CD4-positive, alpha-beta T cell treated with Interleukin-15 for 1 hour (primary cell): ENCODE data around the gene HRH1.
A peak's percentile ranks its signal among the peaks of the same experiment; 100 is the strongest.

Source experiments
- DNase-seq: peaks from one replicate; pipeline ENCODE4 v3.0.0-alpha.2; 2020

The HRH1 gene

DNA sequence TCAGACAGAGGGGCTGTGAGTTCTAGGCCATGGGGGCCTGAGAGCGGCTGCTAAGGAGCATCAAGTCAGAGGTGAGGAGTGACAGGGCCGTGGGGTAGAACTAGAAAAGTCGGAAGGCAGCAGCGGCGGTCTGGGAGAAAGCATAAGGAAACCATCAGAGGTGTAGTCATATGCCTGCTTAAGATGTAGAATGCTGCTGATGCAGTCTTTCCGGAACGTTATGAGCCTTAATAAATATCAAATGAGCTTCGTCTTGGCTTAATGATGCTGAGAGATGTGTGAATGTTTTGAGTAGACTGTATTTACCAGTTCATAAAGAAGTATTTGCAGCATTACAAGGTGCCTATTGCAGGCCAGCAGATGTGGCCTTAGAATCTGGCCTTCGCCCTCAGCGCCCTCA, 133.1 kb downstream of the HRH1 start:
- DNase-seq: no peak

- DNase-seq: no peak
These were observed 133.8 kb downstream of the HRH1 start for GRCh38 chr3:11288021-11288491.

- peak; percentile 33 for DNase-seq
These were observed 134.7 kb downstream of the HRH1 start for GRCh38 chr3:11288786-11289637.

DNA sequence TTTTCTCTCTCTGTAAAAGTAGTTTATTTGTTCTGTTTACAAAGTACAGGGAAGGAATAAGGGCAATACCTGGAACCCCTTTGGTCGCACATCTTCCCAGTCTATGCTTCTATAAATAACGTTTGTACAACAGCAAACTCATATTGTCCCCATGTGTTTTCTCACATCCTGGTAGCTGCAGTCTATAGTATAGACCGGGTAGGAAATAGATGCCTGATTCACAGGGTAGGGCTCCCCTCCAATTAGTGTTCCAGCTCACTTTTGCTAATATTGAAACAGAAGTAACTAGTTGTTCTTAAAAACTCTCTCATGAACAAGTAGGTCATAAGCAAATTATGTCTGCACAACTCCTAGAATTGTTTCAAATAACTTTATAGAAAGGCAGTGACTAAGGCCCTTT, 135.6 kb downstream of the HRH1 start:
- no peak for DNase-seq

DNA sequence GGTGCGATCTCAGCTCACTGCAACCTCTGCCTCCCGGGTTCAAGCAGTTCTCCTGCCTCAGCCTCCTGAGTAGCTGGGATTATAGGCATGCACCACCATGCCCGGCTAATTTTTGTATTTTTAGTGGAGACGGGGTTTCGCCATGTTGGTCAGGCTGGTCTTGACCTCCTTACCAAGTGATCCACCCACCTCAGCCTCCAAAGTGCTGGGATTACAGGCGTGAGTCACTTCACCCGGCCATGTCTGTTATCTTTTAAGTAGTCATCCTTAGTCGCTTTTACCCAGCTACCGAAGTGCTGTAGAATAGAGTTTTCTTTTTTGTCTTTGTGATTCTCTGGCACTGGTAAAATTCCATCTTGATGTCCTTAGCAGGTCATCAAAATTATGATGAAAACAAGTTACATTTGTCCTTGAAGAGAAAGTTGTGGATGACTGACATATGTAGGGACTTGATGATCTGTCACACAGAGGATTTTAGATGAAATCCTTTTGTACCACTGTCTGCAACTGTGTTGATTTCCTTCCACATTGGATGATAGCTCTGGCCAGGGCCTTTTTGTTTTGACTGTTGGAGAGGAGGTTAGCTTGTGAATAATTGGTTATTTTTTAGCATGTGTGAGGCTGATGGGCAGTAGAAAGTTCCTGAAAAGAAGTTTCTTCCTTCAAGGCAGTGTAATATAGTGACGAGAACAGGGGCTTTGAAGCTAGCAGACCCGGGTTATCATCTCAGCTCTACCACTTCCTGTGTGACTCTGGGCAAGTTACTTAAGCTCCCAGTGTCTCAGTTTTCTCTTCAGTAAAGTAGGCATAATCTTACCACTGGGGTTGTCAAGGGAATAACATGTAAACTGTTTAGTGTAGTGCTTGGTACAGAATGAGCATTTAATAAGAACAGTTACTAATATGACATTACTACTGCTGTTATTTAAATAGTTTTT, 136.7 kb downstream of the HRH1 start:
- DNase-seq: peak; percentile 59

DNA sequence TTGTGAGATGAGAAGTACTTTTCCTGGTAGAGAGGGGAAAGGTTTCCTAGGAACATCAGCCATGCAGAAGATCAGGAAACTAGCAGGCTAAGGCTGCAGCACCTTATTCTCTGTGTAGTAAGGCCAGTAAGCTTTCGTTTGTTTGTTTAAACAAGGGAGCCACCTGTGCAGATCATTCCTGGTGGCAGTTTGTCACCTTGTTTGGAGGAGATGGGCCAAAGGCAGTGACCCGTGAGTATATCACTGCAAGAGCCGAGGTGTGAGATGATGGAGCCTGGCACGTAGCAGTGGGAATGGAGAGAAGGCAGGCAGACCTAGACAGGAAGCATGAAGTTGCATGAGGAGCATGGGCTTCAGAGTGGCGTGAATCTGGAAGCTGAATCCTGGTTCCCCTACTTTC, 137.5 kb downstream of the HRH1 start:
- DNase-seq: no peak

DNA sequence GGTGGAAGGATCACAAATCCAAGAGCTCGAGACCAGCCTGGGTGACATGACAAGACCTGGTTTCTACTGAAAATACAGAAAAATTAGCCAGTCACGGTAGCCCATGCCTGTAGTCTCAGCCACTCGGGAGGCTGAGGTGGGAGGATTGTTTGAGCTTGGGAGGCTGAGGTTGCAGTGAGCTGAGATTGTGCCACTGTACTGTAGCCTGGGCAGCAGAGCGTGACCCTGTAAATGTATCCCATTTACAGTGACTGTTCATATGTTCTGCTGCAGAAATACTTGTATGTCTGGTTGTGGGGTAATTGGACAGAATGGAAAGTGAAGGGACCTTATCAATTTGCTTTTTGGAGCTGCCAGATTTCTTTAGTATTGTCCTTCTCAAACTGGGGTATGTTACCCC, 142.8 kb downstream of the HRH1 start:
- no peak for DNase-seq

DNA sequence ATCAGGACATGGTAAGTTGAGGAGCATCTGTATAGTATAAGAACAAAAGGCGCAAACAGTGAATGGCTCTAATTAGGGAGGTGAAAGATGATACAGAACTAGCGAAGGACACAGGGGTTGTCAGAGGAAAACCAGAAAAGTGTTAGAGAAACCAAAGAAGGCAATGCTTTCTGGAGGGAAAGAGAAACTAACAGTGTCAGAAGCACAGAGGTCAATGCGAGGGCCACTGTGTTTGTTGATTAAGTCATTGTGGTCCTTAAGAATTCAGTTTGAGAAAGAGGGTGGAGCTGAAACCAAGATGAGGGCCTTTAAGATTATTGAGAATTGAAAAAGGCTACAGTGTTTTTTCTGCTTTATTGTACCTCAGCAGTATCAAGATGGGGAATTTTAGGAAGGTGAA, 146.7 kb downstream of the HRH1 start:
- no peak for DNase-seq

- no peak for DNase-seq
These were observed 148.2 kb downstream of the HRH1 start for GRCh38 chr3:11302444-11302843.

- DNase-seq: no peak
These were observed 149.9 kb downstream of the HRH1 start for GRCh38 chr3:11304175-11304574.

DNA sequence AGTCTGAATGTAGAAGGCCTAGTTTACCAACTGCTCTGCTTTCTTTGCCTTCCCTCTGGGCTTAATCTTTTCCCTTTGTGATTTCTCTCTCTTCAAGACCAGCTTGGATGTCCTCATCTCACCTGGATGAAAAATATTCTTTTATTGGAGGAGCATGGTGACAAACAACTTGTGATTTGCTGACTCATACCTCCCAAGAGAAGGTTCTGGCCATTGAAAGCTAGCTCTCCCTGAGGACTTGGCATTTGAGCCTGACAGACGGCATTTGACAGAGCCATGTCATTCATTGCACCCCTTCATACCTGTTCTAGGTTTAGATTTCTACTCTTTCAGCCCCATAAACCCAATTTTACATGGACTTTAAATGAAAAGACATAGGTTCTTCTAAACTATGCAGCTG, 151.2 kb downstream of the HRH1 start:
- no peak for DNase-seq

GRCh38 chr3:11306817-11307589, 152.7 kb downstream of the HRH1 start:
- DNase-seq: no peak

- DNase-seq: no peak
These were observed 153.6 kb downstream of the HRH1 start for GRCh38 chr3:11307830-11308432.

DNA sequence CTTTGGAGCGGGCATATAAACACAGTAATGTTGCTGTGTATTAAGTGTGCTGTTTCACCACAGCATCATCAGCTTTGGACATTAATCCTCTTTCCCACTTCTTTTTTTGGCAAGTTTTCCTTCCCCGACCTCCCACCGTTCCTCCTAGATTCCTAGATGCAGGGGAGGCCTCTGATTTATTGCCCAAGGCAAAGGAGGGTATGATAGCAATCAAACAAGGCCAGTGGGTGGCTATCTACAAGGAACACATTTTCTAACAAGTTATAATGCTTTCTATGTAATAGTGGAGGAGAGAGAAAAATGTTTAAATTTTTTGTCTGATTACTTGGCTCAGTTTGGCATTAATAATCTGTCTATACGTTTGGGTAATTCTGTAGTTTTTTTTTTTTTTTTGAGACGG, 156.0 kb downstream of the HRH1 start:
- DNase-seq: no peak

DNA sequence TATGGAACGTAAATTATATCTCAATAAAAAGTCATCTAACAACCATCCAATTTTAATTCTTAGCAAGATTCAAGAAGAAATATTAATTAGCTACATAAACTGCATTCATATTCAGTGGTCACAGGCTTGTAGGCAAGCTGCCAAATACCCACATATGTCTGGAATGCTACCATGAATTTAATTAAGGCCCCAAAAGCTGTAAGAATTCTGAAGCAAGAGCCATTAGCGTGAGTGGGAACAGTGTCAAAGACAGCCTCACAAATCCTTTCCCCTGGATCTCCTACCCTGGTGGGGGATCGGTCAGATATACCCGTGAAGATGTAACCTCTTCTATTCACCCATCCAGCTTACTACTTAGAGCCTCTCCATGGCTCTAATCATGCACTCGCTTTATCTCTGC, 157.9 kb downstream of the HRH1 start:
- no peak for DNase-seq
